ENCODE data around the gene FYCO1. TPM values are rescaled to one million over a fixed set of nuclear protein-coding genes. Genes with fewer than 3 reads are reported as not detected.

The FYCO1 gene
- total and polyA plus RNA-seq, 2 donors (not counting 1 experiment from before 2014, with no cell fraction given): 19.2 to 82.2 TPM

- TF ChIP-seq EZH2 (IDR thresholded peaks at IDR 0.05; ENCODE audit: low read length, missing control alignments): no peak
- TF ChIP-seq, protein P1, sequence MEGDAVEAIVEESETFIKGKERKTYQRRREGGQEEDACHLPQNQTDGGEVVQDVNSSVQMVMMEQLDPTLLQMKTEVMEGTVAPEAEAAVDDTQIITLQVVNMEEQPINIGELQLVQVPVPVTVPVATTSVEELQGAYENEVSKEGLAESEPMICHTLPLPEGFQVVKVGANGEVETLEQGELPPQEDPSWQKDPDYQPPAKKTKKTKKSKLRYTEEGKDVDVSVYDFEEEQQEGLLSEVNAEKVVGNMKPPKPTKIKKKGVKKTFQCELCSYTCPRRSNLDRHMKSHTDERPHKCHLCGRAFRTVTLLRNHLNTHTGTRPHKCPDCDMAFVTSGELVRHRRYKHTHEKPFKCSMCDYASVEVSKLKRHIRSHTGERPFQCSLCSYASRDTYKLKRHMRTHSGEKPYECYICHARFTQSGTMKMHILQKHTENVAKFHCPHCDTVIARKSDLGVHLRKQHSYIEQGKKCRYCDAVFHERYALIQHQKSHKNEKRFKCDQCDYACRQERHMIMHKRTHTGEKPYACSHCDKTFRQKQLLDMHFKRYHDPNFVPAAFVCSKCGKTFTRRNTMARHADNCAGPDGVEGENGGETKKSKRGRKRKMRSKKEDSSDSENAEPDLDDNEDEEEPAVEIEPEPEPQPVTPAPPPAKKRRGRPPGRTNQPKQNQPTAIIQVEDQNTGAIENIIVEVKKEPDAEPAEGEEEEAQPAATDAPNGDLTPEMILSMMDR (conservative IDR thresholded peaks at IDR 0.05 in 1 of 2, IDR thresholded peaks at IDR 0.05 in 1 of 2; ENCODE audit: low read depth in 1 of 2, low read length in 2 of 2): no peak
- Histone ChIP-seq H2AFZ (ENCODE audit: low read length) (no peak overlapping the region), H3K27me3 (ENCODE audit: control insufficient read depth, insufficient read depth, low read length) (peaks cover 9% of the 10 kb centered on the region), H3K27ac (ENCODE audit: insufficient read depth, low read length) (no peak overlapping the region), H3K9ac (ENCODE audit: insufficient read depth, low read length) (no peak overlapping the region), H3K4me1 (ENCODE audit: control insufficient read depth, extremely low read depth, insufficient read depth, low read length) (no peaks in the 10 kb centered on the region), H3K4me2 (ENCODE audit: extremely low read depth, insufficient read depth, low read length) (no peak overlapping the region), H3K36me3 (ENCODE audit: control insufficient read depth, insufficient read depth, low read length) (no peaks in the 10 kb centered on the region), H3K79me2 (ENCODE audit: control insufficient read depth, insufficient read depth, low read length) (no peaks in the 10 kb centered on the region), H3K9me3 (ENCODE audit: control insufficient read depth, insufficient read depth, low read depth, low read length) (no peaks in the 10 kb centered on the region), H3K4me3 (replicated peaks in 1 of 4; ENCODE audit: control extremely low read depth in 1 of 4, insufficient read depth in 1 of 4, low read depth in 3 of 4, low read length in 4 of 4) (no peak overlapping the region), H4K20me1 (ENCODE audit: control insufficient read depth, extremely low read depth, insufficient read depth, low read length) (no peaks in the 10 kb centered on the region)
- DNase-seq (ENCODE audit: low read depth in 2 of 2): no peak
These were observed 120.8 kb downstream of the FYCO1 start for GRCh38 chr3:45874677-45875346.

DNA sequence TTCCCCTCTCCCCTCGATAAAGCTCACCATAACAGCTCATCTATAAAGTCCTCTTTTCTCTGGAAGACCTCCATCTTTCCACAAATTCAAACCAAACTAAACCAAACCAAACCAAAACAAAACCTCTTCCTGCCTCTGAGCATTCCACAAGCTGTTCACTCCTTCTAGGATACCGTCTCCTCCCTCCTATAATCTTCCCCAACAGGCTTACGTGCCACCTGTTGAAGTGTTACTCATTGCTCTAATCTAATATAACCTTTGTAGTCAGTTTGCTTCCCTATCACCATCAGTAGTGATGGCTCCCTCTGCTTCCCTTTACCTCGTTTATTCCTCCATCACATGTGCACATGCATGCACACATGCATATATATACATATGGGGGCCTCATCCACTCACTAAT, 122.0 kb downstream of the FYCO1 start:
- DNase-seq (ENCODE audit: low read depth in 2 of 2): no peak
- no peaks in the 10 kb centered on the region for H4K20me1 ChIP-seq (ENCODE audit: control insufficient read depth, extremely low read depth, insufficient read depth, low read length)
- no peaks in the 10 kb centered on the region for H3K4me1 ChIP-seq (ENCODE audit: control insufficient read depth, extremely low read depth, insufficient read depth, low read length)
- H3K27me3 ChIP-seq (ENCODE audit: control insufficient read depth, insufficient read depth, low read length): peaks cover 14% of the 10 kb centered on the region
- H3K79me2 ChIP-seq (ENCODE audit: control insufficient read depth, insufficient read depth, low read length): no peaks in the 10 kb centered on the region
- H3K9ac ChIP-seq (ENCODE audit: insufficient read depth, low read length): no peak overlapping the region
- H3K9me3 ChIP-seq (ENCODE audit: control insufficient read depth, insufficient read depth, low read depth, low read length): no peaks in the 10 kb centered on the region
- TF ChIP-seq EZH2 (IDR thresholded peaks at IDR 0.05; ENCODE audit: low read length, missing control alignments): no peak
- TF ChIP-seq, protein P1 (conservative IDR thresholded peaks at IDR 0.05 in 1 of 2, IDR thresholded peaks at IDR 0.05 in 1 of 2; ENCODE audit: low read depth in 1 of 2, low read length in 2 of 2): no peak
- H2AFZ ChIP-seq (ENCODE audit: low read length): no peak overlapping the region
- H3K36me3 ChIP-seq (ENCODE audit: control insufficient read depth, insufficient read depth, low read length): no peaks in the 10 kb centered on the region
- no peak overlapping the region for H3K4me3 ChIP-seq (replicated peaks in 1 of 4; ENCODE audit: control extremely low read depth in 1 of 4, insufficient read depth in 1 of 4, low read depth in 3 of 4, low read length in 4 of 4)
- no peak overlapping the region for H3K27ac ChIP-seq (ENCODE audit: insufficient read depth, low read length)
- no peak overlapping the region for H3K4me2 ChIP-seq (ENCODE audit: extremely low read depth, insufficient read depth, low read length)

DNA sequence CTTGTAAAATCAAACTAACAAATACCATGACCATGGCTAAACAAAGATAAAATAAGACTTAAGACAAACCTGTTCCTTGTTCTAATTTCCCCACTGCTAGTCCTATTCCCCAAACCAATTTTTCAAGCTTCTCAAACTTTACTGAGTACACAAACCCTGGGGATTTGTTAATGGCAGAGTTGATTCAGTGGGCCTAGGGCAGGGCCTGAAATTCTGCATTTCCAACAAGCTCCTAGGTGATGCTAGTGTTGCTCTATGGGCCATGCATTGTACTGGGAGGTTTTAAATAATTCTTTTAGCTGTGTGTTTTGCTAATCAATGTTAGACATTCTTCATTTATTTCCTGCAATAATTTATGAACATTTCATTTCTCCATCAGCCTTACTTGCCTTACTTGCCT, 122.6 kb downstream of the FYCO1 start:
- TF ChIP-seq EZH2 (IDR thresholded peaks at IDR 0.05; ENCODE audit: low read length, missing control alignments): no peak
- TF ChIP-seq, protein P1 (conservative IDR thresholded peaks at IDR 0.05 in 1 of 2, IDR thresholded peaks at IDR 0.05 in 1 of 2; ENCODE audit: low read depth in 1 of 2, low read length in 2 of 2): no peak
- H3K79me2 ChIP-seq (ENCODE audit: control insufficient read depth, insufficient read depth, low read length): no peaks in the 10 kb centered on the region
- H3K9ac ChIP-seq (ENCODE audit: insufficient read depth, low read length): no peak overlapping the region
- peaks cover 14% of the 10 kb centered on the region for H3K27me3 ChIP-seq (ENCODE audit: control insufficient read depth, insufficient read depth, low read length)
- no peaks in the 10 kb centered on the region for H3K36me3 ChIP-seq (ENCODE audit: control insufficient read depth, insufficient read depth, low read length)
- no peaks in the 10 kb centered on the region for H3K9me3 ChIP-seq (ENCODE audit: control insufficient read depth, insufficient read depth, low read depth, low read length)
- H3K27ac ChIP-seq (ENCODE audit: insufficient read depth, low read length): no peak overlapping the region
- DNase-seq (ENCODE audit: low read depth in 2 of 2): no peak
- H3K4me2 ChIP-seq (ENCODE audit: extremely low read depth, insufficient read depth, low read length): no peak overlapping the region
- no peaks in the 10 kb centered on the region for H3K4me1 ChIP-seq (ENCODE audit: control insufficient read depth, extremely low read depth, insufficient read depth, low read length)
- no peak overlapping the region for H2AFZ ChIP-seq (ENCODE audit: low read length)
- H3K4me3 ChIP-seq (replicated peaks in 1 of 4; ENCODE audit: control extremely low read depth in 1 of 4, insufficient read depth in 1 of 4, low read depth in 3 of 4, low read length in 4 of 4): no peak overlapping the region
- no peaks in the 10 kb centered on the region for H4K20me1 ChIP-seq (ENCODE audit: control insufficient read depth, extremely low read depth, insufficient read depth, low read length)

Data from fibroblast of lung (primary cell).